ENCODE results near the gene SWAP70. TPM values are rescaled to one million over a fixed set of nuclear protein-coding genes. Genes with fewer than 3 reads are reported as not detected.

The SWAP70 gene
- total and polyA plus RNA-seq, 2 experiments from 2014 or later = 30.3 to 33.3 TPM

DNA sequence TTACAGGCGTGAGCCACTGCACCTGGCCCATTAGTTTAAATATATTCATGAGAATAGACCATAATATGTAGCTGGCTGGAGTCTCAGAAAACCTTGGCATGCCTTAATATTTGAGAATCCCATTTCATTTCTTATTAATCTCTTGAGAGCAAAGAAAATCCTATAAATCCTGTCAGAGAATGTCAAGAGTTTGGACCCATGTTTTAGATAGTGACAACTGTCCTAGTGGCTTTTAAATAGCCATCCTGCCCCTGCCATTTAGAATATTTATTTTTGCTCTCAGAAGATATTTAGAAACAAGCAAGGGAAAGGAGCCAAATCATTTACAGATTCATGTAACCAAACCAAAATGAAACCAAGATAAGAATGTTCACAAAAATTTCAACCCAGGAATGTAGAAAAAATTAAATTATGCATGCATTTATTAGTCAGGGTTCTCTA, 107.2 kb downstream of the SWAP70 start (continued):
- TF ChIP-seq, protein P1, sequence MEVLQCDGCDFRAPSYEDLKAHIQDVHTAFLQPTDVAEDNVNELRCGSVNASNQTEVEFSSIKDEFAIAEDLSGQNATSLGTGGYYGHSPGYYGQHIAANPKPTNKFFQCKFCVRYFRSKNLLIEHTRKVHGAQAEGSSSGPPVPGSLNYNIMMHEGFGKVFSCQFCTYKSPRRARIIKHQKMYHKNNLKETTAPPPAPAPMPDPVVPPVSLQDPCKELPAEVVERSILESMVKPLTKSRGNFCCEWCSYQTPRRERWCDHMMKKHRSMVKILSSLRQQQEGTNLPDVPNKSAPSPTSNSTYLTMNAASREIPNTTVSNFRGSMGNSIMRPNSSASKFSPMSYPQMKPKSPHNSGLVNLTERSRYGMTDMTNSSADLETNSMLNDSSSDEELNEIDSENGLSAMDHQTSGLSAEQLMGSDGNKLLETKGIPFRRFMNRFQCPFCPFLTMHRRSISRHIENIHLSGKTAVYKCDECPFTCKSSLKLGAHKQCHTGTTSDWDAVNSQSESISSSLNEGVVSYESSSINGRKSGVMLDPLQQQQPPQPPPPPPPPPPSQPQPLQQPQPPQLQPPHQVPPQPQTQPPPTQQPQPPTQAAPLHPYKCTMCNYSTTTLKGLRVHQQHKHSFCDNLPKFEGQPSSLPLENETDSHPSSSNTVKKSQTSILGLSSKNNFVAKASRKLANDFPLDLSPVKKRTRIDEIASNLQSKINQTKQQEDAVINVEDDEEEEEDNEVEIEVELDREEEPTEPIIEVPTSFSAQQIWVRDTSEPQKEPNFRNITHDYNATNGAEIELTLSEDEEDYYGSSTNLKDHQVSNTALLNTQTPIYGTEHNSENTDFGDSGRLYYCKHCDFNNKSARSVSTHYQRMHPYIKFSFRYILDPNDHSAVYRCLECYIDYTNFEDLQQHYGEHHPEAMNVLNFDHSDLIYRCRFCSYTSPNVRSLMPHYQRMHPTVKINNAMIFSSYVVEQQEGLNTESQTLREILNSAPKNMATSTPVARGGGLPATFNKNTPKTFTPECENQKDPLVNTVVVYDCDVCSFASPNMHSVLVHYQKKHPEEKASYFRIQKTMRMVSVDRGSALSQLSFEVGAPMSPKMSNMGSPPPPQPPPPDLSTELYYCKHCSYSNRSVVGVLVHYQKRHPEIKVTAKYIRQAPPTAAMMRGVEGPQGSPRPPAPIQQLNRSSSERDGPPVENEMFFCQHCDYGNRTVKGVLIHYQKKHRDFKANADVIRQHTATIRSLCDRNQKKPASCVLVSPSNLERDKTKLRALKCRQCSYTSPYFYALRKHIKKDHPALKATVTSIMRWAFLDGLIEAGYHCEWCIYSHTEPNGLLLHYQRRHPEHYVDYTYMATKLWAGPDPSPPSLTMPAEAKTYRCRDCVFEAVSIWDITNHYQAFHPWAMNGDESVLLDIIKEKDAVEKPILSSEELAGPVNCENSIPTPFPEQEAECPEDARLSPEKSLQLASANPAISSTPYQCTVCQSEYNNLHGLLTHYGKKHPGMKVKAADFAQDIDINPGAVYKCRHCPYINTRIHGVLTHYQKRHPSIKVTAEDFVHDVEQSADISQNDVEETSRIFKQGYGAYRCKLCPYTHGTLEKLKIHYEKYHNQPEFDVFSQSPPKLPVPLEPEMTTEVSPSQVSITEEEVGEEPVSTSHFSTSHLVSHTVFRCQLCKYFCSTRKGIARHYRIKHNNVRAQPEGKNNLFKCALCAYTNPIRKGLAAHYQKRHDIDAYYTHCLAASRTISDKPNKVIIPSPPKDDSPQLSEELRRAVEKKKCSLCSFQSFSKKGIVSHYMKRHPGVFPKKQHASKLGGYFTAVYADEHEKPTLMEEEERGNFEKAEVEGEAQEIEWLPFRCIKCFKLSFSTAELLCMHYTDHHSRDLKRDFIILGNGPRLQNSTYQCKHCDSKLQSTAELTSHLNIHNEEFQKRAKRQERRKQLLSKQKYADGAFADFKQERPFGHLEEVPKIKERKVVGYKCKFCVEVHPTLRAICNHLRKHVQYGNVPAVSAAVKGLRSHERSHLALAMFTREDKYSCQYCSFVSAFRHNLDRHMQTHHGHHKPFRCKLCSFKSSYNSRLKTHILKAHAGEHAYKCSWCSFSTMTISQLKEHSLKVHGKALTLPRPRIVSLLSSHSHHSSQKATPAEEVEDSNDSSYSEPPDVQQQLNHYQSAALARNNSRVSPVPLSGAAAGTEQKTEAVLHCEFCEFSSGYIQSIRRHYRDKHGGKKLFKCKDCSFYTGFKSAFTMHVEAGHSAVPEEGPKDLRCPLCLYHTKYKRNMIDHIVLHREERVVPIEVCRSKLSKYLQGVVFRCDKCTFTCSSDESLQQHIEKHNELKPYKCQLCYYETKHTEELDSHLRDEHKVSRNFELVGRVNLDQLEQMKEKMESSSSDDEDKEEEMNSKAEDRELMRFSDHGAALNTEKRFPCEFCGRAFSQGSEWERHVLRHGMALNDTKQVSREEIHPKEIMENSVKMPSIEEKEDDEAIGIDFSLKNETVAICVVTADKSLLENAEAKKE (CRISPR knock-in tag; IDR thresholded peaks at IDR 0.05) = no peak
- TF ChIP-seq ZNF331 (CRISPR knock-in tag; IDR thresholded peaks at IDR 0.05; ENCODE audit: low read depth) = no peak
- TF ChIP-seq POLR2AphosphoS5 (IDR thresholded peaks at IDR 0.05; ENCODE audit: low read depth) = no peak
- TF ChIP-seq JUNB (IDR thresholded peaks at IDR 0.05; ENCODE audit: unreplicated experiment) = no peak
- TF ChIP-seq, protein P2, sequence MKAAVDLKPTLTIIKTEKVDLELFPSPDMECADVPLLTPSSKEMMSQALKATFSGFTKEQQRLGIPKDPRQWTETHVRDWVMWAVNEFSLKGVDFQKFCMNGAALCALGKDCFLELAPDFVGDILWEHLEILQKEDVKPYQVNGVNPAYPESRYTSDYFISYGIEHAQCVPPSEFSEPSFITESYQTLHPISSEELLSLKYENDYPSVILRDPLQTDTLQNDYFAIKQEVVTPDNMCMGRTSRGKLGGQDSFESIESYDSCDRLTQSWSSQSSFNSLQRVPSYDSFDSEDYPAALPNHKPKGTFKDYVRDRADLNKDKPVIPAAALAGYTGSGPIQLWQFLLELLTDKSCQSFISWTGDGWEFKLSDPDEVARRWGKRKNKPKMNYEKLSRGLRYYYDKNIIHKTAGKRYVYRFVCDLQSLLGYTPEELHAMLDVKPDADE (IDR thresholded peaks at IDR 0.05) = no peak

DNA sequence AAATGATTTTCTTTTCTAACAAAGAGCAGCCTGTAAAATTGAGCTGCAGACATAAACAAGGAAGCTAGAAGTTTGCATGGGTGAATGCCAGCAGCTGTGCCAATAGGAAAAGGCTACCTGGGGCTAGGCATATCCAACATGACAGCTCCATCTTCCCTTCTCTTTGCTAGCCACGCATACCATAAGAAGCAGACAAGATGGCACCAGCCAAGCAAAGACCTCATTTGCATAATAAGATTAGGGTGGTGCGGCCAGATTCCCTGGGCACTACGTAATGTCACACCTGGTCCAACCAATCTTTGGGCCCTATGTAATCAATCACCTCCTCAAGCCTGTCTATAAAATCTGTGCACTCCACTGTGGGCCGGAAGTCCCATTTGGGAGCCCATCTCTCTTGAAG, 108.3 kb downstream of the SWAP70 start:
- no peak overlapping the region for H2AFZ ChIP-seq
- H3K9me2 ChIP-seq (ENCODE audit: insufficient read depth) = 0 out of 2 replicates have a peak, but pooled peaks cover 3% of the 10 kb centered on the region
- H3K9me3 Mint-ChIP-seq = no peaks in the 10 kb centered on the region
- H3K27me3 ChIP-seq (ENCODE audit: insufficient read depth) = no peaks in the 10 kb centered on the region
- no peak overlapping the region for H3K27ac Mint-ChIP-seq
- no peak overlapping the region for H3K4me2 ChIP-seq
- peaks cover 29% of the 10 kb centered on the region for H3K4me1 Mint-ChIP-seq
- H3K4me3 Mint-ChIP-seq = no peak overlapping the region
- H4K20me1 ChIP-seq (replicated peaks; ENCODE audit: insufficient read depth) = no peaks in the 10 kb centered on the region
- peaks cover 3% of the 10 kb centered on the region for H3K27me3 Mint-ChIP-seq (ENCODE audit: insufficient read depth, low read depth, poor library complexity)
- no peak overlapping the region for H3K4me3 ChIP-seq
- ATAC-seq (no peak), DNase-seq (ENCODE audit: low spot score) (no peak)
- peaks cover 30% of the 10 kb centered on the region for H3K4me1 ChIP-seq (ENCODE audit: insufficient read depth)
- H3K79me2 ChIP-seq (replicated peaks; ENCODE audit: insufficient read depth) = no peaks in the 10 kb centered on the region
- H3K36me3 Mint-ChIP-seq (ENCODE audit: low read depth) = peaks cover 3% of the 10 kb centered on the region; the same call in 1 of the 3 replicates
- H3K27ac ChIP-seq (ENCODE audit: low read depth) = no peak overlapping the region
- H3F3A ChIP-seq (replicated peaks; ENCODE audit: low read depth) = no peaks in the 10 kb centered on the region
- no peaks in the 10 kb centered on the region for H3K36me3 ChIP-seq (ENCODE audit: insufficient read depth)
- TF ChIP-seq NANOG (IDR thresholded peaks at IDR 0.05; ENCODE audit: borderline replicate concordance) = no peak
- TF ChIP-seq, protein P2 (IDR thresholded peaks at IDR 0.05) = no peak
- TF ChIP-seq, protein P1 (CRISPR knock-in tag; IDR thresholded peaks at IDR 0.05) = no peak
- no peak for TF ChIP-seq ZNF114 (CRISPR knock-in tag; IDR thresholded peaks at IDR 0.05)
